ENCODE data around the gene HTR1D.

DNA sequence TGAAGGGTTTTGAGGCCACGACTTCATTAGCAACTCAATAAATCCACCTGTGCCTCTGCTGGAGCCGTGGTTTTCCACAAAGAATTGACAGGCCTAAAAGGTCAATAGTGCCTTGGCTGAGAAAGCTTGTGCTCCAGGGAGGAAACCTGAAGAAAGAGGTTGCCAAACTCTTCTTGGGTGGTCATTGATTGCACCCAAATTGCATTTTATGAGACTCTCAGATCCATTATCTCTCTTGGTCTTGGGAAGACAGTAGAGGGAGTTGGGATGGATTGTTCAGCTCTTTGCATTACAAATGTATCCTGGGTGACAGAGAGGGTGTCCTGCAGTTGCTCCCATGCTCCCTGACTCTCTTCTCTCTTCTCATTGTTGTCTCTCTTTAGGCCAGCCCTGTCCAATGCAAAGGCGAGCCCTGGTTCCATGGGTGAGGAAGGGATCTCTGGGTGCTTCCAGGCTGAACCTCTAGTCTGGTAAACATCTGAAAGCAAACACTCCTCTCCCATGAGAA, 46.1 kb upstream of the HTR1D start:
- TF ChIP-seq, protein P1, sequence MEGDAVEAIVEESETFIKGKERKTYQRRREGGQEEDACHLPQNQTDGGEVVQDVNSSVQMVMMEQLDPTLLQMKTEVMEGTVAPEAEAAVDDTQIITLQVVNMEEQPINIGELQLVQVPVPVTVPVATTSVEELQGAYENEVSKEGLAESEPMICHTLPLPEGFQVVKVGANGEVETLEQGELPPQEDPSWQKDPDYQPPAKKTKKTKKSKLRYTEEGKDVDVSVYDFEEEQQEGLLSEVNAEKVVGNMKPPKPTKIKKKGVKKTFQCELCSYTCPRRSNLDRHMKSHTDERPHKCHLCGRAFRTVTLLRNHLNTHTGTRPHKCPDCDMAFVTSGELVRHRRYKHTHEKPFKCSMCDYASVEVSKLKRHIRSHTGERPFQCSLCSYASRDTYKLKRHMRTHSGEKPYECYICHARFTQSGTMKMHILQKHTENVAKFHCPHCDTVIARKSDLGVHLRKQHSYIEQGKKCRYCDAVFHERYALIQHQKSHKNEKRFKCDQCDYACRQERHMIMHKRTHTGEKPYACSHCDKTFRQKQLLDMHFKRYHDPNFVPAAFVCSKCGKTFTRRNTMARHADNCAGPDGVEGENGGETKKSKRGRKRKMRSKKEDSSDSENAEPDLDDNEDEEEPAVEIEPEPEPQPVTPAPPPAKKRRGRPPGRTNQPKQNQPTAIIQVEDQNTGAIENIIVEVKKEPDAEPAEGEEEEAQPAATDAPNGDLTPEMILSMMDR (optimal IDR thresholded peaks at IDR 0.05 in 1 of 3, IDR thresholded peaks at IDR 0.05 in 1 of 3, conservative IDR thresholded peaks at IDR 0.05 in 1 of 3; ENCODE audit: extremely low read depth in 1 of 3, insufficient read depth in 2 of 3, low read length in 3 of 3), result no peak
- no peak for TF ChIP-seq EZH2 (IDR thresholded peaks at IDR 0.05; ENCODE audit: low read length)

Data from keratinocyte (primary cell).